Right atrium auricular region (tissue), 2 donors: ENCODE data around the gene SLC25A13. TPM values are rescaled to one million over a fixed set of nuclear protein-coding genes. Genes with fewer than 3 reads are reported as not detected.

Source experiments
- DNase-seq: peaks from one replicate; pipeline ENCODE4 v3.0.0-alpha.2; 2019; ENCODE audit warnings: low spot score
- H3K27ac ChIP-seq, 2 donors: fragments of 200-600 bp; sonication (generic); 1 replicate in 1 of 2; 2 replicates in 1 of 2; pipeline ENCODE4 v1.5.1; 2016 to 2019
- H3K27me3 ChIP-seq, 2 donors: fragments of 200-600 bp; sonication (generic); one replicate each; pipeline versions ENCODE4 v1.5.1 to v1.6.0; 2017 to 2019
- H3K36me3 ChIP-seq: fragments of 200-600 bp; sonication (generic); one replicate; pipeline ENCODE4 v1.5.1; 2016
- H3K4me1 ChIP-seq, 2 donors: fragments of 200-600 bp; sonication (generic); one replicate each; pipeline versions ENCODE4 v1.5.1 to v1.6.0; 2017 to 2019
- H3K4me3 ChIP-seq, 2 donors: fragments of 200-600 bp; sonication (generic); 1 replicate in 1 of 2; 2 replicates in 1 of 2; pipeline ENCODE4 v1.5.1; 2017 to 2019; ENCODE audit warnings: mild to moderate bottlenecking in 1 of 2, moderate library complexity in 1 of 2
- H3K9me3 ChIP-seq, 2 donors: fragments of 200-600 bp; sonication (generic); one replicate each; pipeline ENCODE4 v1.5.1; 2019
- CTCF ChIP-seq, 2 donors: fragments of 200-600 bp; sonication (generic); IDR thresholded peaks; one replicate each; pipeline ENCODE4 v1.5.1; 2019; ENCODE audit warnings: antibody characterized with exemption in 2 of 2
- total RNA-seq, 2 donors: library from RNA; depleted of rRNA; stranded (reverse); fragments of >200 nt; gene quantifications; one replicate each; pipeline ENCODE4 v1.1.0, GENCODE V29; 2016

Gene SLC25A13
- total RNA-seq, 2 donors from 2014 or later = 8.1 to 11.0 TPM

DNA sequence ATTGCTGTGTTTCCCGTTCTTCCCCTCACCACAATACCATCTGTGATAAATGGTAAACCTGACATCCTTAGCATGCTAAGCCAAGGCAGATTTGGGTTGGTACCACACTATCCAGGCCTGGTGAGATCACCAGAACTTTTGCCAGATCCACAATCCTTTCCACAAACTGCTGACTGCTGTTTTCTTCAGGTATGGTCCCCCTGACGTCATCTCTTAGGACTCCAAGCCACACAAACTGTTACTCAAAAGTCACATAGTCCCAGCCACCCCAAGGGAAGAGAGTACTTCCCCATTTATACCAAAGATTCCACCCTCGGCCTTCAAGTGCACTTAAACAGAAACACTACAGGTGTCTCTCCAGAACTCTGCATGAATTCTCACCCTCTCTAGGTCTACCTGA lies 34.8 kb downstream of the SLC25A13 start:
- H3K36me3 ChIP-seq = no peaks in the 10 kb centered on the region
- no peak overlapping the region for H3K4me3 ChIP-seq
- no peak overlapping the region for H3K27ac ChIP-seq
- peaks cover 0 to 8% of the 10 kb centered on the region in 2 donors for H3K4me1 ChIP-seq
- no peaks in the 10 kb centered on the region for H3K27me3 ChIP-seq
- no peak for DNase-seq
- no peak for TF ChIP-seq CTCF (IDR thresholded peaks at IDR 0.05)
- H3K9me3 ChIP-seq = no peaks in the 10 kb centered on the region

DNA sequence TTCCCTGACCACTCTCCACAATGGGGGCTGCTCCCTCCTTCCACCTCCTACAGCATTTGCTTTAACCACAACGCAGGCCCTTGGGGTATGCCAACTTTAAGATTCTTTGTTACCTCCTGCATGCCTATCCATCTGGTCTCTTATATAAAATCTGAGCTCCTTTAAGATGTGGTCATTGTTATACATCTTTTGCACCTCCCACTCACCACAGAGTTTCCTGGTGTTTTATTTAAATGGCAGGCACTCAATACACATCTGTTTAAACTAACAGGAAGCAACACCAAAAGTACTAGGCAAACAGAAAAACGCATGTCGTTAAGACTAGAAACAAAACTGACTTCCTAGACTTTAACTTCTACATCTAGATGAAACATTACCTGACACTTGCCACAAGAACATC lies 36.3 kb downstream of the SLC25A13 start:
- H3K36me3 ChIP-seq = no peaks in the 10 kb centered on the region
- no peak for TF ChIP-seq CTCF (IDR thresholded peaks at IDR 0.05)
- no peak overlapping the region for H3K4me3 ChIP-seq
- no peaks in the 10 kb centered on the region for H3K9me3 ChIP-seq
- no peak overlapping the region for H3K27ac ChIP-seq
- no peak for DNase-seq
- H3K4me1 ChIP-seq = peaks cover 0 to 9% of the 10 kb centered on the region in 2 donors
- no peaks in the 10 kb centered on the region for H3K27me3 ChIP-seq

DNA sequence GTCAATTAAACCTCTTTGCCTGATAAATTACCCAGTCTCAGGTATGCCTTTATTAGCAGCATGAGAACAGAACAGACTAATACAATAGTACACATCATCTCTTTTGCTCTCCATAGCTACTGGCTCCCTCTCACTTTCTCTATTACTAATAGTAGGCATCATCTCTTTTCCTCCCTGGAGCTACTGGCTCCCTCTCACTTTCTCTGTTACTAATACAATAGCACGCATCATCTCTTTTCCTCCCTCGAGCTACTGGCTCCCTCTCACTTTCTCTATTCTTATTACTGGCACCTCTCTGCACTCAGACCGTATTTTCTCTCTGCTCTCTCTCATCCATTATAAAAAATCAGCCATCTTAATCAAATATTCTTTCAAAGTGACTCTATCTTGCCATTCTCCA lies 37.1 kb downstream of the SLC25A13 start:
- Histone ChIP-seq H3K4me3 (no peak overlapping the region), H3K27ac (no peak overlapping the region), H3K9me3 (no peaks in the 10 kb centered on the region), H3K4me1 (peaks cover 0 to 9% of the 10 kb centered on the region in 2 donors), H3K27me3 (no peaks in the 10 kb centered on the region), H3K36me3 (no peaks in the 10 kb centered on the region)
- DNase-seq = no peak
- TF ChIP-seq CTCF (IDR thresholded peaks at IDR 0.05) = no peak

- Histone ChIP-seq H3K4me3 (no peak overlapping the region), H3K4me1 (peaks cover 0 to 9% of the 10 kb centered on the region in 2 donors), H3K27me3 (no peaks in the 10 kb centered on the region), H3K9me3 (no peaks in the 10 kb centered on the region), H3K36me3 (no peaks in the 10 kb centered on the region), H3K27ac (no peak overlapping the region)
- DNase-seq = no peak
- TF ChIP-seq CTCF (IDR thresholded peaks at IDR 0.05) = no peak
These were observed 37.7 kb downstream of the SLC25A13 start for GRCh38 chr7:96284240-96284639.

- TF ChIP-seq CTCF (IDR thresholded peaks at IDR 0.05) = no peak
- Histone ChIP-seq H3K27ac (no peak overlapping the region), H3K4me3 (no peak overlapping the region), H3K4me1 (peaks cover 0 to 9% of the 10 kb centered on the region in 2 donors), H3K36me3 (no peaks in the 10 kb centered on the region), H3K9me3 (no peaks in the 10 kb centered on the region), H3K27me3 (no peaks in the 10 kb centered on the region)
- DNase-seq = no peak
These were observed 39.1 kb downstream of the SLC25A13 start for GRCh38 chr7:96282835-96283234.

DNA sequence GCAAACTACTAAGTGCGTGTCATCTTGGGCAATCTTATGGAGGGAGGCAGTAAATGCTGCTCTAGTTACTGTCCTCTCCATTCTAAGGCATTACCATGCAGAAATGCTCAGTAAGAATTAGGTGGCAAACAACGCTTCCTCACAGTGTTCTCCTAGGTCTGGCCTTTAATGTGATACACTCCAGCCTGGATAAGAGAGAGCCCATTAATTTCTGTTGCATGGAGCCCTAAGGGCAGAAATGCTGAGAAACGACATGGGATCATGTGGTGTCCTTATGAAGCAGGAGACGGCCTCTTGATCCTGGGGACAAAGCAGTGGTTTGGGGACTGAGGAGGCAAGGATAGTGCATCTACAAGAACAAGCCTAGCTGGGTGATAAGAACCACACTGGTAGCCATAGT lies 44.0 kb downstream of the SLC25A13 start:
- no peak for TF ChIP-seq CTCF (IDR thresholded peaks at IDR 0.05)
- DNase-seq = no peak
- Histone ChIP-seq H3K9me3 (no peaks in the 10 kb centered on the region), H3K4me1 (peaks cover 0 to 6% of the 10 kb centered on the region in 2 donors), H3K36me3 (no peaks in the 10 kb centered on the region), H3K27ac (no peak overlapping the region), H3K27me3 (no peaks in the 10 kb centered on the region), H3K4me3 (no peak overlapping the region)
